Right atrium auricular region (tissue), 2 donors: Measurements from ENCODE around the gene MPP3. TPM values are rescaled to one million over a fixed set of nuclear protein-coding genes. Genes with fewer than 3 reads are reported as not detected.

ENCODE experiments used
- DNase-seq: peaks from one replicate; pipeline ENCODE4 v3.0.0-alpha.2; 2019; ENCODE audit warnings: low spot score
- H3K27ac ChIP-seq, 2 donors: fragments of 200-600 bp; sonication (generic); 1 replicate in 1 of 2; 2 replicates in 1 of 2; pipeline ENCODE4 v1.5.1; 2016 to 2019
- H3K27me3 ChIP-seq, 2 donors: fragments of 200-600 bp; sonication (generic); one replicate each; pipeline versions ENCODE4 v1.5.1 to v1.6.0; 2017 to 2019
- H3K36me3 ChIP-seq: fragments of 200-600 bp; sonication (generic); one replicate; pipeline ENCODE4 v1.5.1; 2016
- H3K4me1 ChIP-seq, 2 donors: fragments of 200-600 bp; sonication (generic); one replicate each; pipeline versions ENCODE4 v1.5.1 to v1.6.0; 2017 to 2019
- H3K4me3 ChIP-seq, 2 donors: fragments of 200-600 bp; sonication (generic); 1 replicate in 1 of 2; 2 replicates in 1 of 2; pipeline ENCODE4 v1.5.1; 2017 to 2019; ENCODE audit warnings: mild to moderate bottlenecking in 1 of 2, moderate library complexity in 1 of 2
- H3K9me3 ChIP-seq, 2 donors: fragments of 200-600 bp; sonication (generic); one replicate each; pipeline ENCODE4 v1.5.1; 2019
- CTCF ChIP-seq, 2 donors: fragments of 200-600 bp; sonication (generic); IDR thresholded peaks; one replicate each; pipeline ENCODE4 v1.5.1; 2019; ENCODE audit warnings: antibody characterized with exemption in 2 of 2
- total RNA-seq, 2 donors: library from RNA; depleted of rRNA; stranded (reverse); fragments of >200 nt; gene quantifications; one replicate each; pipeline ENCODE4 v1.1.0, GENCODE V29; 2016

The MPP3 gene
- total RNA-seq, 2 donors from 2014 or later = 35.0 to 36.2 TPM

DNA sequence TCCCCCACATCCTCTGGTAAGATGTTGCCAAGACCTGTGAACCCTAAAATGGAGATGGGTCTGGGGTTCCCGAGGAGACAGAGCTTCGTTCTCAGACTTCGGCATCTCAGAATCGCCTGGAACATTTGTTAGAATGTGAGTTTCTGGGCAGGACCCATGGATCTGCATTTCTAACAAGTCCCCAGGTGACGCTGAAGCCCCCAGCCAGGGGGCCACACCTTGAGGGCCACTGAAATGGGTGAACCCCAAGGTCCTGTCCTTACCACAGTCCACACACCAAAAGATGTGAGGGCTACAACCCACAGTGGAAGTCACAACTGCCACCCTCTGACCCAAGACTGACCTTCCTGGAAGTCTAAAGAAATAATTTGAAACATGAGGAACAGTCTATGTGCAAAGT is 14.0 kb downstream of the MPP3 start:
- H3K9me3 ChIP-seq = no peaks in the 10 kb centered on the region
- H3K27me3 ChIP-seq = no peaks in the 10 kb centered on the region
- no peak for DNase-seq
- no peak overlapping the region for H3K4me3 ChIP-seq
- peaks cover 81% of the 10 kb centered on the region for H3K36me3 ChIP-seq
- H3K27ac ChIP-seq = peak overlapping the region in 1 of 2 donors; percentile 52
- no peak for TF ChIP-seq CTCF (IDR thresholded peaks at IDR 0.05)
- peaks cover 0 to 37% of the 10 kb centered on the region in 2 donors for H3K4me1 ChIP-seq

DNA sequence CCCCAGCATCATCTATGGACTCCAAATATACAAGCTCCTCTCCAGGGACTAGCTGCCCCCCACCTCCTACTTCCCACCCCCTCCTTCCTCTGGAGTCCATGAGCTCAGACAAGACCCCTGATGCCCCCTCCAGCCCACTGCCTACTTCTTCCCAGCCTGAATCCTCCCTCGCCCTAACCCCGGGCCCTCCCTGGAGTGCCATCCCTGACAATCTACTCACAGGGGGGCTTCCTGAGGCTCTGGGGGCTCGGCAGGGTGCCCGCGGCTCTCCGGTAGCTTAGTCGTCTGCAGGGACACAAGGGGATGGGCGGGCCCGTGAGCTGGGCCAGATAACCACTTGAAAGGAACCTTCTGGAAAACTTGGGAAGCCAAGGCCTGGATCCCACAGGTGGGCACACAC is 15.1 kb downstream of the MPP3 start:
- H3K9me3 ChIP-seq = no peaks in the 10 kb centered on the region
- peaks cover 92% of the 10 kb centered on the region for H3K36me3 ChIP-seq
- no peak for DNase-seq
- H3K27ac ChIP-seq = peak overlapping the region; percentile 48 to 52
- H3K4me3 ChIP-seq = no peak overlapping the region
- TF ChIP-seq CTCF (IDR thresholded peaks at IDR 0.05) = no peak
- no peaks in the 10 kb centered on the region for H3K27me3 ChIP-seq
- H3K4me1 ChIP-seq = peaks cover 0 to 31% of the 10 kb centered on the region in 2 donors

DNA sequence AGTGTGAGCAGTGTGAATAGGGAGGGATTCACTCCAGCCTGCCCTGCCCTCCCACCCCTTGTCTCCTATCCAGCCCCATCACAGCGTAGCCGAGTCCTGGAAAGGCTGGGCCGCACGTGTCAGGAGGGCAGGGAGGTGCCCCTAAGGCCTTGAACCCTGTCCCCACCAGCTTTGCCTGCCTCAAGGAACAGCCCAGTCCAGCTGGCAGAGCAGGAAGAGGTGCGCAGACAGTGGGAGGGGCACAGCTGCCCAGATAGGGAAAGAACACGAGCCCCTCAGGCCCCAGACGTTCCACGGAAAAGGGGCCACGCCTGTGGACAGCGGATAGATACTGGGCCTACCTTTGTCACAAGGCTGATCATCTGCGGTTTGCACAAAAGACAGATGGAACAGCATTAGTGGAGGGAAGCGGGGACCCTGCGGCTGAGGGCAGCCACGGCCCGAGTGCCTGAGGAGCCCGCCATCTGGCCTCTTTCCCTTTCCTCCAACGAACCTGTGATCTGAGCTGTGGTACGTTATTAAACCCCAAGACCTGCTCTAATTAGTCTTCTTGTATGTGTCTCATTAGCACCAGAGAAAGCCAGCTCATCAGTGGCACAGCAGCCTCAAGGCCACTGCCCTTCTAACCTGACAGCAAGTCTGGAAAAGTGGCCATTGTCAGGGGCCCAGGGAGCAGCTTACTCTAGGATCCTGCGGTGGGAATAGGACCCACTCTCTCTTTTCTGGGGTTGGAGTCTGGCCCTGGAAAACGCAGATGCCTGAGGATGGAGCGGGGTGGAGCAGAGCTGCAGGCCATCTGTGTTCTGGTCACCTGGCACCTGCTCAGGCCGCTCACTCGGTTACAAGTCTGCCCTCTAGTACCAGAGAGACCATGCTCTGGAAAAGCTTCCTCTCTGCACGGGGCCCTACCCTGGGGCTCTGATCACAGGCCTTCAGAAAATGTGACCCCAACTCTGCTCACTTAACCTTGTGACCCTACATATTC is 16.3 kb downstream of the MPP3 start:
- Histone ChIP-seq H3K4me1 (peaks cover 0 to 21% of the 10 kb centered on the region in 2 donors), H3K27ac (peak overlapping the region; percentile 48 to 52), H3K27me3 (no peaks in the 10 kb centered on the region), H3K36me3 (peaks cover 98% of the 10 kb centered on the region), H3K9me3 (no peaks in the 10 kb centered on the region), H3K4me3 (no peak overlapping the region)
- DNase-seq = no peak
- TF ChIP-seq CTCF (IDR thresholded peaks at IDR 0.05) = no peak

DNA sequence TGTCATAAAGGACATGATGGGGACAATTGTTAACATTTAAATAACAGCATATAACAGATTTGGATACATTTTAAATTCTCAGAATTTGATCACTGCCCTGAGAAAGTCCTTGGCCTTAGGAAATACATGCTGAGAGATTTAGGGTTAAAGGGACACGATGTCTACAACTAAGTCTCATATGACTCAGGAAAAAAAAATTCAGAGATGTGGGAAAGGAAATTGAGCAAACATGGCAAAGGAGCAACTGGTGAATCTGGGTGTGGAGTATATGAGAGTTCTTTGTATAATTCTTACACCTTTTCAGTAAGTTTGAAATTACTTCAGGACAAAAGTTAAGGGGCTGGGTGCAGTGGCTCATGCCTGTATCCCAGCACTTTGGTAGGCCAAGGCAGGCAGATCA is 18.2 kb downstream of the MPP3 start:
- peaks cover 100% of the 10 kb centered on the region for H3K36me3 ChIP-seq

GRCh38 chr17:43814026-43814425 is 18.9 kb downstream of the MPP3 start:
- H3K27ac ChIP-seq = peak overlapping the region in 1 of 2 donors; percentile 39
- no peak for TF ChIP-seq CTCF (IDR thresholded peaks at IDR 0.05)
- H3K9me3 ChIP-seq = no peaks in the 10 kb centered on the region
- peaks cover 0 to 11% of the 10 kb centered on the region in 2 donors for H3K4me1 ChIP-seq
- H3K27me3 ChIP-seq = no peaks in the 10 kb centered on the region
- H3K36me3 ChIP-seq = peaks cover 98% of the 10 kb centered on the region
- no peak overlapping the region for H3K4me3 ChIP-seq
- no peak for DNase-seq

More for the DNA sequence above, 18.2 kb downstream of the MPP3 start:
- no peak for TF ChIP-seq CTCF (IDR thresholded peaks at IDR 0.05)
- peaks cover 0 to 11% of the 10 kb centered on the region in 2 donors for H3K4me1 ChIP-seq
- no peaks in the 10 kb centered on the region for H3K9me3 ChIP-seq
- H3K4me3 ChIP-seq = no peak overlapping the region
- no peak for DNase-seq
- H3K27ac ChIP-seq = peak overlapping the region in 1 of 2 donors; percentile 39
- no peaks in the 10 kb centered on the region for H3K27me3 ChIP-seq
